Neural cell (in vitro differentiated cells): ENCODE results near the gene ADCK2. TPM values are rescaled to one million over a fixed set of nuclear protein-coding genes. Genes with fewer than 3 reads are reported as not detected.
"Not testable (repeated sequence)": the region's sequence is repeated elsewhere in the genome, so short reads cannot be mapped to it uniquely, and the experiment has no call there.

Experiments used
- H2AFZ ChIP-seq: fragments of 200-600, 300-800 bp; sonication (generic), shearing (Covaris generic); 2 replicates; pipeline ENCODE4 v1.6.0; 2014; ENCODE audit warnings: low read depth, mild to moderate bottlenecking, antibody characterized with exemption, low read length, moderate library complexity
- H3F3A ChIP-seq: fragments of 200-600 bp; shearing (Covaris generic); 2 replicates; pipeline ENCODE4 v1.6.1; 2016; ENCODE audit warnings: mild to moderate bottlenecking, moderate library complexity, mixed read lengths, antibody characterized with exemption, low read length; ENCODE audit not compliant: insufficient read depth, poor library complexity, severe bottlenecking
- H3K27ac ChIP-seq: fragments of 200-600, 300-800 bp; sonication (generic), shearing (Covaris generic); 2 replicates; pipeline ENCODE4 v1.5.1; 2014; ENCODE audit warnings: mild to moderate bottlenecking, low read length, moderate library complexity
- H3K27me3 ChIP-seq: fragments of 300-800, 200-600 bp; sonication (generic), shearing (Covaris generic); 2 replicates; pipeline ENCODE4 v1.6.0; 2014; ENCODE audit warnings: mild to moderate bottlenecking, low read depth, low read length, moderate library complexity; ENCODE audit not compliant: insufficient read depth
- H3K36me3 ChIP-seq: fragments of 300-800, 200-600 bp; sonication (generic), shearing (Covaris generic); 2 replicates; pipeline ENCODE4 v1.5.1; 2014; ENCODE audit warnings: mild to moderate bottlenecking, antibody characterized with exemption, low read length, moderate library complexity; ENCODE audit not compliant: insufficient read depth
- H3K4me2 ChIP-seq: fragments of 300-800, 200-600 bp; sonication (generic), shearing (Covaris generic); 2 replicates; pipeline ENCODE4 v1.6.0; 2014; ENCODE audit warnings: mild to moderate bottlenecking, low read length
- H3K4me3 ChIP-seq: fragments of 300-800, 200-600 bp; sonication (generic), shearing (Covaris generic); 2 replicates; pipeline ENCODE4 v1.5.1; 2014; ENCODE audit warnings: mild to moderate bottlenecking, low read length, moderate library complexity
- H3K79me2 ChIP-seq: fragments of 200-600 bp; shearing (Covaris generic); replicated peaks from 2 replicates; pipeline ENCODE4 v1.6.0; 2014; ENCODE audit warnings: mild to moderate bottlenecking, low read length, moderate library complexity; ENCODE audit not compliant: insufficient read depth
- H3K9ac ChIP-seq: fragments of 300-800, 200-600 bp; sonication (generic), shearing (Covaris generic); 2 replicates; pipeline ENCODE4 v1.6.1; 2016; ENCODE audit warnings: mild to moderate bottlenecking, low read length, mixed read lengths
- H3K9me2 ChIP-seq: fragments of 200-600 bp; shearing (Covaris generic); 2 replicates; pipeline ENCODE4 v1.6.1; 2016; ENCODE audit warnings: mild to moderate bottlenecking, low read length, mixed read lengths; ENCODE audit not compliant: insufficient read depth
- H3K9me3 ChIP-seq: fragments of 200-600, 300-800 bp; sonication (generic), shearing (Covaris generic); 2 replicates; pipeline ENCODE4 v1.6.1; 2016; ENCODE audit warnings: mild to moderate bottlenecking, mixed run types, low read length, moderate library complexity, mixed read lengths
- H4K20me1 ChIP-seq: fragments of 200-600 bp; shearing (Covaris generic); 2 replicates; pipeline ENCODE4 v1.6.1; 2016; ENCODE audit warnings: mild to moderate bottlenecking, mixed run types; ENCODE audit not compliant: insufficient read depth
- CTCF ChIP-seq: fragments of 450-650 bp; IDR thresholded peaks from 2 replicates; pipeline ENCODE4 v1.5.1; 2014; ENCODE audit warnings: antibody characterized with exemption, mild to moderate bottlenecking, moderate library complexity; ENCODE audit not compliant: poor library complexity, severe bottlenecking
- EP300 ChIP-seq: fragments of 450-650 bp; conservative IDR thresholded peaks from 2 replicates; pipeline ENCODE4 v1.6.1; 2014; ENCODE audit warnings: antibody characterized with exemption, mild to moderate bottlenecking, moderate library complexity; ENCODE audit not compliant: poor library complexity, severe bottlenecking
- EZH2 ChIP-seq: fragments of 200-600, 300-800 bp; shearing (Covaris generic), sonication (generic); IDR thresholded peaks from 2 replicates; pipeline ENCODE4 v1.6.1; 2014; ENCODE audit warnings: antibody characterized with exemption, low read length, borderline replicate concordance, mild to moderate bottlenecking; ENCODE audit not compliant: insufficient read depth, poor library complexity, severe bottlenecking
- MXI1 ChIP-seq: fragments of 450-650 bp; conservative IDR thresholded peaks from 2 replicates; pipeline ENCODE4 v1.6.1; 2014; ENCODE audit warnings: antibody characterized with exemption, mild to moderate bottlenecking; ENCODE audit not compliant: poor library complexity, severe bottlenecking
- POLR2AphosphoS5 ChIP-seq: IDR thresholded peaks from 2 replicates; pipeline ENCODE4 v1.6.1; 2012
- RAD21 ChIP-seq: fragments of 450-650 bp; conservative IDR thresholded peaks from 2 replicates; pipeline ENCODE4 v1.6.1; 2014; ENCODE audit warnings: antibody characterized with exemption, mild to moderate bottlenecking, moderate library complexity
- REST ChIP-seq: IDR thresholded peaks from 2 replicates; pipeline ENCODE4 v1.6.1; 2012; ENCODE audit warnings: borderline replicate concordance
- SMC3 ChIP-seq: fragments of 450-650 bp; conservative IDR thresholded peaks from 2 replicates; pipeline ENCODE4 v1.6.1; 2014; ENCODE audit warnings: antibody characterized with exemption, mild to moderate bottlenecking, moderate library complexity; ENCODE audit not compliant: poor library complexity
- TAF1 ChIP-seq: IDR thresholded peaks from 2 replicates; pipeline ENCODE4 v1.6.1; 2012; ENCODE audit warnings: low read depth
- polyA plus RNA-seq: library from polyadenylated mRNA; depleted of rRNA; stranded (reverse); fragments of >200 nt; gene quantifications from 2 replicates; pipeline ENCODE4 v1.2.3, GENCODE V29; 2014

Gene ADCK2
- polyA plus RNA-seq, 1 donor from 2014 or later = 20.2 TPM

- no peaks in the 10 kb centered on the region for H4K20me1 ChIP-seq
- no peak for TF ChIP-seq TAF1
- no peak for TF ChIP-seq REST
- TF ChIP-seq RAD21 = no peak
These were observed 3.4 kb upstream of the ADCK2 start for GRCh38 chr7:140669352-140669751.

GRCh38 chr7:140669862-140670261 is 2.9 kb upstream of the ADCK2 start:
- H3K4me3 ChIP-seq, H3K9me2 ChIP-seq, H3K4me2 ChIP-seq, H3K9me3 ChIP-seq, H3K27ac ChIP-seq, H4K20me1 ChIP-seq, H2AFZ ChIP-seq, H3K36me3 ChIP-seq, H3F3A ChIP-seq, H3K79me2 ChIP-seq, H3K9ac ChIP-seq: not testable (repeated sequence)
- H3K27me3 ChIP-seq = peaks cover 13% of the 10 kb centered on the region

More at GRCh38 chr7:140669352-140669751, 3.4 kb upstream of the ADCK2 start:
- no peaks in the 10 kb centered on the region for H3K36me3 ChIP-seq
- no peak overlapping the region for H3K4me3 ChIP-seq
- H3K79me2 ChIP-seq = no peaks in the 10 kb centered on the region
- peaks cover 13% of the 10 kb centered on the region for H3K27me3 ChIP-seq
- no peak overlapping the region for H2AFZ ChIP-seq
- H3K4me2 ChIP-seq = no peak overlapping the region
- H3K9ac ChIP-seq = no peak overlapping the region
- H3F3A ChIP-seq = no peaks in the 10 kb centered on the region
- H3K9me3 ChIP-seq = no peaks in the 10 kb centered on the region
- H3K27ac ChIP-seq = no peak overlapping the region
- no peaks in the 10 kb centered on the region for H3K9me2 ChIP-seq

- Histone ChIP-seq H4K20me1 (no peaks in the 10 kb centered on the region), H3K4me3 (no peak overlapping the region), H2AFZ (no peak overlapping the region), H3K9me2 (no peaks in the 10 kb centered on the region), H3K27ac (no peak overlapping the region), H3K9me3 (no peaks in the 10 kb centered on the region), H3K4me2 (no peak overlapping the region), H3F3A (no peaks in the 10 kb centered on the region), H3K9ac (no peak overlapping the region), H3K27me3 (peaks cover 13% of the 10 kb centered on the region), H3K36me3 (no peaks in the 10 kb centered on the region), H3K79me2 (no peaks in the 10 kb centered on the region)
- TF ChIP-seq TAF1 = no peak
- no peak for TF ChIP-seq EP300
- no peak for TF ChIP-seq POLR2AphosphoS5
- TF ChIP-seq EZH2 = no peak
- TF ChIP-seq MXI1 = no peak
- TF ChIP-seq SMC3 = no peak
- TF ChIP-seq RAD21 = no peak
- no peak for TF ChIP-seq REST
- TF ChIP-seq CTCF = no peak
These were observed 2.3 kb upstream of the ADCK2 start for GRCh38 chr7:140670343-140670935.
